Measurements from ENCODE around the gene RBBP5.
"Not testable (repeated sequence)": the region's sequence is repeated elsewhere in the genome, so short reads cannot be mapped to it uniquely, and the experiment has no call there.

- not testable (repeated sequence) for TF ChIP-seq CTCF, POLR2AphosphoS5, EP300 (IDR thresholded peaks at IDR 0.05)
Observed at GRCh38 chr1:205155665-205156377, 34.0 kb upstream of the RBBP5 start.

All from esophagus muscularis mucosa (tissue), 4 donors.